Skeletal muscle satellite cell (primary cell): Measurements from ENCODE around the gene USP5.
"Not testable (repeated sequence)": the region's sequence is repeated elsewhere in the genome, so short reads cannot be mapped to it uniquely, and the experiment has no call there.

Experiments used
- H3K27me3 ChIP-seq: 2 replicates; pipeline ENCODE4 v1.7.0; 2013; ENCODE audit warnings: low read length; ENCODE audit not compliant: control insufficient read depth, insufficient read depth
- H3K36me3 ChIP-seq: 2 replicates; pipeline ENCODE4 v1.7.0; 2013; ENCODE audit warnings: mild to moderate bottlenecking, control low read depth, low read length; ENCODE audit not compliant: insufficient read depth
- H3K4me1 ChIP-seq: 2 replicates; pipeline ENCODE4 v1.7.0; 2013; ENCODE audit warnings: low read length; ENCODE audit not compliant: control insufficient read depth, insufficient read depth
- H3K4me2 ChIP-seq: 2 replicates; pipeline ENCODE4 v1.7.0; 2013; ENCODE audit warnings: mild to moderate bottlenecking, low read length
- H3K4me3 ChIP-seq: 2 replicates; pipeline ENCODE4 v1.7.0; 2013; ENCODE audit warnings: low read length
- H3K9ac ChIP-seq: 2 replicates; pipeline ENCODE4 v1.7.0; 2013; ENCODE audit warnings: mild to moderate bottlenecking, low read depth, low read length, moderate library complexity
- H3K9me3 ChIP-seq: replicated peaks from 2 replicates; pipeline ENCODE4 v1.7.0; 2013; ENCODE audit warnings: mild to moderate bottlenecking, control low read depth, low read length

The USP5 gene

GRCh38 chr12:6870304-6870703, 18.4 kb downstream of the USP5 start:
- H3K9me3 ChIP-seq, H3K4me2 ChIP-seq, H3K4me3 ChIP-seq, H3K27me3 ChIP-seq, H3K9ac ChIP-seq: not testable (repeated sequence)
- H3K36me3 ChIP-seq: peaks cover 46% of the 10 kb centered on the region
- H3K4me1 ChIP-seq: peaks cover 46% of the 10 kb centered on the region

- H3K9ac ChIP-seq: peak overlapping the region; percentile 86
- peak overlapping the region; percentile 81 for H3K4me3 ChIP-seq
- H3K36me3 ChIP-seq: peaks cover 36% of the 10 kb centered on the region
- H3K9me3 ChIP-seq: no peaks in the 10 kb centered on the region
- H3K4me2 ChIP-seq: peak overlapping the region; percentile 99
- H3K4me1 ChIP-seq: peaks cover 43% of the 10 kb centered on the region
- no peaks in the 10 kb centered on the region for H3K27me3 ChIP-seq
These were observed 19.4 kb downstream of the USP5 start for GRCh38 chr12:6871052-6871957.

- Histone ChIP-seq H3K36me3 (peaks cover 36% of the 10 kb centered on the region), H3K4me2 (peak overlapping the region; percentile 99), H3K27me3 (no peaks in the 10 kb centered on the region), H3K4me1 (peaks cover 34% of the 10 kb centered on the region), H3K4me3 (peak overlapping the region; percentile 81), H3K9ac (peak overlapping the region; percentile 86), H3K9me3 (no peaks in the 10 kb centered on the region)
These were observed 20.4 kb downstream of the USP5 start for GRCh38 chr12:6872073-6873048.

GRCh38 chr12:6873094-6874014, 21.4 kb downstream of the USP5 start, which contains the start of gene SPSB2:
TSS of gene SPSB2 (minus strand) at chr12:6873303. CDS start at chr12:6872901, 402 bp downstream.
- peak within 1 kb of the TSS; percentile 86 for H3K9ac ChIP-seq
- H3K4me2 ChIP-seq: peak within 1 kb of the TSS; percentile 99
- H3K36me3 ChIP-seq: peaks cover 36% of the 10 kb centered on the region
- H3K9me3 ChIP-seq: no peaks in the 10 kb centered on the region
- peak within 1 kb of the TSS; percentile 81 for H3K4me3 ChIP-seq
- peaks cover 34% of the 10 kb centered on the region for H3K4me1 ChIP-seq
- no peaks in the 10 kb centered on the region for H3K27me3 ChIP-seq

- not testable (repeated sequence) for H3K9me3 ChIP-seq, H3K27me3 ChIP-seq
- Histone ChIP-seq H3K4me2 (peak overlapping the region; percentile 99), H3K36me3 (peaks cover 33% of the 10 kb centered on the region), H3K4me1 (peaks cover 31% of the 10 kb centered on the region), H3K4me3 (peak overlapping the region; percentile 81), H3K9ac (peak overlapping the region; percentile 86)
These were observed 22.0 kb downstream of the USP5 start for GRCh38 chr12:6874015-6874368.

GRCh38 chr12:6879824-6880223, 27.9 kb downstream of the USP5 start:
- H3K27me3 ChIP-seq, H3K4me2 ChIP-seq, H3K4me3 ChIP-seq, H3K9me3 ChIP-seq, H3K9ac ChIP-seq, H3K4me1 ChIP-seq: not testable (repeated sequence)
- H3K36me3 ChIP-seq: peaks cover 13% of the 10 kb centered on the region

GRCh38 chr12:6883252-6883651, 31.3 kb downstream of the USP5 start:
- H3K27me3 ChIP-seq: no peaks in the 10 kb centered on the region
- no peak overlapping the region for H3K9ac ChIP-seq
- H3K9me3 ChIP-seq: no peaks in the 10 kb centered on the region
- peaks cover 17% of the 10 kb centered on the region for H3K36me3 ChIP-seq
- H3K4me3 ChIP-seq: no peak overlapping the region
- H3K4me1 ChIP-seq: no peaks in the 10 kb centered on the region
- no peak overlapping the region for H3K4me2 ChIP-seq

GRCh38 chr12:6883683-6884082, 31.7 kb downstream of the USP5 start:
- Histone ChIP-seq H3K36me3 (peaks cover 17% of the 10 kb centered on the region), H3K4me1 (no peaks in the 10 kb centered on the region), H3K9ac (no peak overlapping the region), H3K4me3 (no peak overlapping the region), H3K9me3 (no peaks in the 10 kb centered on the region), H3K4me2 (no peak overlapping the region), H3K27me3 (no peaks in the 10 kb centered on the region)

GRCh38 chr12:6884539-6884938, 32.6 kb downstream of the USP5 start:
- H3K4me1 ChIP-seq: no peaks in the 10 kb centered on the region
- no peak overlapping the region for H3K4me2 ChIP-seq
- H3K9me3 ChIP-seq: no peaks in the 10 kb centered on the region
- H3K27me3 ChIP-seq: no peaks in the 10 kb centered on the region
- H3K4me3 ChIP-seq: no peak overlapping the region
- H3K36me3 ChIP-seq: peaks cover 17% of the 10 kb centered on the region
- H3K9ac ChIP-seq: no peak overlapping the region

- H3K4me1 ChIP-seq, H3K9ac ChIP-seq, H3K4me3 ChIP-seq, H3K4me2 ChIP-seq, H3K27me3 ChIP-seq, H3K9me3 ChIP-seq: not testable (repeated sequence)
- H3K36me3 ChIP-seq: peaks cover 17% of the 10 kb centered on the region
These were observed 34.5 kb downstream of the USP5 start for GRCh38 chr12:6886206-6886999.
